OCI-M2 (cell line): ENCODE results near the gene RBM4.
A peak's percentile ranks its signal among the peaks of the same experiment; 100 is the strongest.
"Not testable (repeated sequence)": the region's sequence is repeated elsewhere in the genome, so short reads cannot be mapped to it uniquely, and the experiment has no call there.

Experiments
- DNase-seq: peaks from one replicate; lab custom pipeline; 2025; ENCODE audit not compliant: unreplicated experiment; lab: John Stamatoyannopoulos, UW

Gene RBM4

DNA sequence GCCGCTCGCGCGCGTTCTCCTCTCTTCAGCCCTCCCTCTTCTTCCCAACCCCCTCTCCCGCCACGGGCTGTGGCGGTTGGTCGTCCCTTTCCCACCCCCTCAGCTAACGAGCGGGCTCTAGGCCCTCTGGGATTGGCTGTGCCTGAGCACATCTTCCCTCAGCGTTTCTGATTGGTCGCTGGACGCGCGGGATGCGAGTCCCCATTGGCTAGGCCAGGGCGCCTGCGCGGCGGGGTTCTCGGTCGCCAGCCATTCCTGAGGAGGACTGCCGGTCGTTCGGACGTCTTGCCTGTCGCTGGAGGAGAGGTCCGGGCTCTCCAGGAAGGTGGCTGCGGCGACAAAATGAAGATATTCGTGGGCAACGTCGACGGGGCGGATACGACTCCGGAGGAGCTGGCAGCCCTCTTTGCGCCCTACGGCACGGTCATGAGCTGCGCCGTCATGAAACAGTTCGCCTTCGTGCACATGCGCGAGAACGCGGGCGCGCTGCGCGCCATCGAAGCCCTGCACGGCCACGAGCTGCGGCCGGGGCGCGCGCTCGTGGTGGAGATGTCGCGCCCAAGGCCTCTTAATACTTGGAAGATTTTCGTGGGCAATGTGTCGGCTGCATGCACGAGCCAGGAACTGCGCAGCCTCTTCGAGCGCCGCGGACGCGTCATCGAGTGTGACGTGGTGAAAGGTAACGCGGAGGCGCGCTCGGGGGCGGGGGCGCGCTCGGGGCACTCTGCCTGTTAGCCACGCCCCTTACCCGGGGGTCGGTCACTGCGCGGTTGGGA, 21.9 kb upstream of the RBM4 start, which contains the start of gene RBM14:
RBM14 (plus strand) TSS at position 252 of the 776 bp plus-strand sequence; CDS start at position 343, 91 bp downstream.
- peak; percentile 60 for DNase-seq

DNA sequence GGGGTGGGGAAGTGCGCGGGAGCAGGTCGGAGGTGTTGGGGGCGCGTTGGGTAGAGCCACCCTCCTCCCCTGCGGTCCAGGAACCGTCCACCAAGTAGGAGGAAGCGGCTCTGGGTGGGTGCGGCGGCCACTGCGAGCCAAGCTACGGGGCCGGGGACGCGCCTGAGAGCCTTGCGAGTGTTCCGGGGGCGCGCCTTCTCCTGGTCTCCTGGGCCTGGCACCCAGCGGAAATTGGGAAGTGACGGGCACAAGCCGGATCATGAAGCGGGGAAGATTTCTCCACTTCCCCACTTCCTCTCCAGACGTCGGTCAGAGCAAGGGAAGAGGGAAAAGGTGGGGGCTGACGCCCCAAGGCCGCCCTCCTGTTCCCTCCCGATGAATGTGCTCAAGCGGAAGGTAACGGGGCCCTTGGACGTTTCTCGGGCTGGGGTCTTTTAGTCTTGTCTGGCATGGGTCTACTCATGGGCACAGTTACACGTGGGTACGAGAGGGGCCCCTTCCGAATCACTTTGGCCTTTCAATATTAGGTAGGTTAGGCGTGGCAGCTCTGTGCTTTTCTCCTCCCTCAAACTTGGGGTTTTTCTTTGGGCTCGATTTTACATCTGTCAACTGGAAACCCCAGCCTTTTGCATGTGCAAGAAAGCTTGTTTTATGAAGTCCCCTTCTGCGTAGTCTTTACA, 21.2 kb upstream of the RBM4 start:
- no peak for DNase-seq

DNA sequence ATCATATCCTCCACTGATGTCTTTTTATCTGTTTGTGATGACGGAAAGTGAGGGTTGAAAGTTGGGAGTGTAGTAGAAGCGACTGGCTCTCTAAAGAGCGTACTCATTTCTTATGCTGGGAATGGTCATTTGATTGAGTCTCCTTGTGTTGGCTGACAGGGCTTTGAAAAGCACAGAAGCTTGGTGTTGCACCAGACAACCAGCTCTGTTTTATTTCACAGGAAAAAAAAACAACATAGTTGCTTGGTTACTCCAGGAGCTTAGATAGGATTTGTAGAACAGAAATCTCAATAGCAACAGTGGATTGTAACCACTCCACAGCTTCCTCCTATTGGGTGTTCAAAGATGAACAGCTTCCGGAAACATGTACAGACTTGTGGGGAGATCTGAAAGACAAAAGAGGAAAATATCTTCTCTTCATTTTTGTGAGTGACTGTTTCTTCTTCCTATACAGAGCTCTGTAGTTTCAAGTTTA, 19.4 kb upstream of the RBM4 start:
- DNase-seq, result no peak

DNA sequence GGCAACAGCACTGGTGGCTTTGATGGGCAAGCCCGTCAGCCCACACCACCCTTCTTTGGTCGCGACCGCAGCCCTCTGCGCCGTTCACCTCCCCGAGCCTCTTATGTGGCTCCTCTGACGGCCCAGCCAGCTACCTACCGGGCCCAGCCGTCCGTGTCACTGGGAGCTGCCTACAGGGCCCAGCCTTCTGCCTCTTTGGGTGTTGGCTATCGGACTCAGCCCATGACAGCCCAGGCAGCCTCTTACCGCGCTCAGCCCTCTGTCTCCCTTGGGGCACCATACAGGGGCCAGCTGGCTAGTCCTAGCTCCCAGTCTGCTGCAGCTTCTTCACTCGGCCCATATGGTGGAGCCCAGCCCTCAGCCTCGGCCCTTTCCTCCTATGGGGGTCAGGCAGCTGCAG, 14.1 kb upstream of the RBM4 start:
- DNase-seq, result no peak

DNA sequence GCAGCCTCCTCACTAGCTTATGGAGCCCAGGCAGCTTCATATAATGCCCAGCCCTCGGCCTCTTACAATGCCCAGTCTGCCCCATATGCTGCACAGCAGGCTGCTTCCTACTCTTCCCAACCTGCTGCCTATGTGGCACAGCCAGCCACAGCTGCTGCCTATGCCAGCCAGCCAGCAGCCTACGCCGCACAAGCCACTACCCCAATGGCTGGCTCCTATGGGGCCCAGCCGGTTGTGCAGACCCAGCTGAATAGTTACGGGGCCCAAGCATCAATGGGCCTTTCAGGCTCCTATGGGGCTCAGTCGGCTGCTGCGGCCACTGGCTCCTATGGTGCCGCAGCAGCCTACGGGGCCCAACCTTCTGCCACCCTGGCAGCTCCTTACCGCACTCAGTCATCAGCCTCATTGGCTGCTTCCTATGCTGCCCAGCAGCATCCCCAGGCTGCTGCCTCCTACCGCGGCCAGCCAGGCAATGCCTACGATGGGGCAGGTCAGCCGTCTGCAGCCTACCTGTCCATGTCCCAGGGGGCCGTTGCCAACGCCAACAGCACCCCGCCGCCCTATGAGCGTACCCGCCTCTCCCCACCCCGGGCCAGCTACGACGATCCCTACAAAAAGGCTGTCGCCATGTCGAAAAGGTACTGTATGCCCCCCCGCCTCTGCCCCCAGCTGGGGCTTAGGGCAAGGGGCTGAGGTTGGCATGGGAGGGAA, 13.3 kb upstream of the RBM4 start:
- no peak for DNase-seq

DNA sequence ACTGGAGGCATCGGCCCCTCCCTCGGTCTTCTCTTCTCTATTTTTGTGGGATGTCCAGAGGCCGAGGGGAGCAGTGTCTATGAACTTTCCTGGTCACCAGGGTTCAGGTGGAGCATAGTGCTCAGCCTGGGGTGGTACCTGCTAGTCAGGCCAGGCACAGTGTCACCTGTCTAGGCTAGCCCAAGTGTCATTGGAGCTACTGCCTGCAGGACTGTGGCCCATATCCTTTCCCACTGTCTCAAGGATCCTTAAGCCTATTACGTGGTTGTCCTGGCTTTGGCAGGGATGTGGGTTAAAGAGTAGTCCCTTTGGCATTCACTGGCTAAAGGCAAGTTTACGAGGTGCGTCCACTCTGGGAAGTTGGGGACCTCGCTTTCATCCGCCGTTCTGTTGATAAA, 12.8 kb upstream of the RBM4 start:
- no peak for DNase-seq

DNA sequence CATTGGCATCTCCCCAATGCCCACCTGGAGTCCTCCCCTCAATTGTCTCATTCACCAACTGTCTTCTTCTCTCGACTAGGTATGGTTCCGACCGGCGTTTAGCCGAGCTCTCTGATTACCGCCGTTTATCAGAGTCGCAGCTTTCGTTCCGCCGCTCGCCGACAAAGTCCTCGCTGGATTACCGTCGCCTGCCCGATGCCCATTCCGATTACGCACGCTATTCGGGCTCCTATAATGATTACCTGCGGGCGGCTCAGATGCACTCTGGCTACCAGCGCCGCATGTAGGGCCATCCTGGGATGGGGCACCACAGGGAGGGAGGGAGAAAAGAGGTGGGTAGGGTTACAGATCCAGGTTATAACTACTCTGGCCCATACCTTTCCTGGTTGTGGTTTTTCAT, 12.1 kb upstream of the RBM4 start:
- no peak for DNase-seq

DNA sequence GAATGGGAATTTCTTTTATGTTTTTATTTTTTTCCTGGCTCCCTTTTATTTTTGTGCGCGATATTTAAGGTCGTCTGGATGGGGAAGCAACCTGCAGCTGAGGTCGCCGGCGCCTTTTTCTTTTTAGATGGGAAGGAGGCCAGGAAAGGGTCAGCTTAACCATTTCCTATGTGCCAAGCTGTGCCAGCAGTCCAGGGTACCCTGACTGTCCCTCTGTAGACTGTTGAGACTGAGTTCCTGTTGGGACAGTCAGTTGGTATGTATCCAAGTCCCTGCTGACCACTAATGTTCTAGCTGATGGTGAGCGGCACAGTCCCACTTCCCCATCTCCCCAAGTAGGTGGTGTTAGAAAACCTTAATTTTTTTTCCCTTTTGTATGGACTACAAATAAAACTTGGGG, 11.6 kb upstream of the RBM4 start:
- no peak for DNase-seq

DNA sequence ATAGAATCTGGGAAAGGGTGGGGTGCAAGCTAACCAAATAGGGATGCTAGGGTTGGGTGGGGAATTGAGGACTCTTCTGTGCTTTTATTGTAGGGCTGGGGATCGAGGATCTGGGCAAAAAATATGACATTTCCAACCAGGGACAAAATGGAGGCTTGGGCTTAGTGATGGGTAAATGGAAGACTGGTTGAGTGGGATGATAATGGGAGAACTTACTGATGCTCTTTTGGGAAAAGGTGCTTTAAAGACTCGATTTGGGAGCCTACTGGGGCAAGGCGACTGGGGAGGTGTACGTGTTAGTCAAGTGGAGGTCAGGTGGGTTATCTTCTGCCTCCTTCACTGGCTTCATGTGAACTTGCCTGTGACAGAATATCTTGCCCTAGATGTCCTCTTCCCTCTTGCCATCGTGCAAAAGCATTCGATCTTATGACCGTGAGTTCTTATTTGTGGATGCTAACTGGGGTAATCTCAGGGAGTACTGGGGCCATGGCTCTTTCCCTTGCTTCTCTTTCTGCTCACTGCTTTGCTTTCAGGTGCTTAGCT, 10.4 kb upstream of the RBM4 start:
- no peak for DNase-seq

DNA sequence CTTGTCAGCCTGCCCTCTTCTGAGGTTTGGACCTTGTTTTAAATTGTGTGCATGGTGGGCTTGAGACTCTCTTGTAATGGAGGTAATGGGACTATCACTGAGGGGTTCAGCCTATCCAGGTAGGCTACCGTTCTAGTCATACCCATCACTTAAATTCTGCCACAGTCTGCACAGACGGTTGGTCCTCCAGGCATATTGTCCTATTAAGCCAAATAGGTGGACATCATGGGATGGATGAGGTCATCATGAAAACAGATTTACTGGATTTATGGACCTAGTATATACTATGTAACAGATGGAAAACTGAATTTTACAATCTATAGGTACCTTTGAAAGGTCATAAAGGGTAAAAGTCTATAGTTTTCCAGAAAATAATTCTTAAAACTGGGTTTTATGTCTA, 9.1 kb upstream of the RBM4 start:
- no peak for DNase-seq

DNA sequence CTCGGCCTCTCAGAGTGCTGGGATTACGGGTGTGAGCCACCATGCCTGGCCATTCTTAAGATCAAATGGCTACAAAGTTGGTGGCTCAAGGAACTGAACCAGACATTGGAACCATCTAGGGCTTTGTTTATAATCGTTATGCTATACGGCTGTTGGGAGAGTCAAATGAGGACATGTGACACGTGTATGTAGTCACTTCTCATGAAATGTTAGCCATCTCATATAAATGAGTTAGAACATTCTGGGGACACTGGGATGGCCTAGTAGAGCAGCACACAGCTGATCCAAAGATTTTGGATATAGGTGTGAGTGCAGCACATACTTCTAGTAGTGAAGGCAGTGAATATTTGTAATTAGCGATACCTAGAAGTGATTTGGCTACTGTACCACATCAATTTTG, 6.6 kb upstream of the RBM4 start:
- no peak for DNase-seq

DNA sequence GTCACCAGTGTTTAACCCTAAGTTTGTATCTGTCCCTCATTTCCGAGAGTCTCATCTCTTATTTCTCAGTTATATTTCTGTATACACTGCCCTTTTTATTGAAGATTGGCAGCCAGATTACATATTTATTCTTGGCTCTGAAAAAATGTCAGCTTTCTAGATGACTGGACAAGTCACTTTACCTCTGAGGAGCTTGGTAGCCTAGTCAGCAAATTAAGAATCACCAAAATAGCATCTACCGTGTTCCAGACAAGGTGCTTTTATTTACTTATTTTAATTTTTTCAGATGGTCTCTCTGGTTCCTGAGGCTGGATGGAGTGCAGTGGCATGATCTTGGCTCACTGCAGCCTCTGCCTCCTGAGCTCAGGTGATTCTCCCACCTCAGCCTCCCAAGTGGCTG, 5.6 kb upstream of the RBM4 start:
- no peak for DNase-seq

DNA sequence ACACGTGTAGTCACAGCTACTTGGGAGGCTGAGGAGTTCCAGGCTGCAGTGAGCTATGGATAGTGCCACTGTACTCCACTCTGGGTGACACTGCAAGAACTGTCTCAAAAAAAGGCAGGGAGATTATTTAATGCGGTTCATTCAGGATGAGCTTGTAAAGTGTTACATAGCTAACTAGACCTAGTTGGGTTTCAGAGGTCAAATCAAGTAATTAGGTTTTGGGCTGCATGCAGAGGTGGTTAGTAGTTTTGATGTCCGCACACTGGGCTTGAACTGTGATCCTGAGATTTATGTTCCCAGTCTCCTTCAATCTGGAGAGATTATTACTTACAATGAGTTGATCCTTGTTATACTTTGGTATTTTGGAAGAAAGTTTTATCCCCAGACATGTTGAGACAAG, 2.1 kb upstream of the RBM4 start:
- no peak for DNase-seq

DNA sequence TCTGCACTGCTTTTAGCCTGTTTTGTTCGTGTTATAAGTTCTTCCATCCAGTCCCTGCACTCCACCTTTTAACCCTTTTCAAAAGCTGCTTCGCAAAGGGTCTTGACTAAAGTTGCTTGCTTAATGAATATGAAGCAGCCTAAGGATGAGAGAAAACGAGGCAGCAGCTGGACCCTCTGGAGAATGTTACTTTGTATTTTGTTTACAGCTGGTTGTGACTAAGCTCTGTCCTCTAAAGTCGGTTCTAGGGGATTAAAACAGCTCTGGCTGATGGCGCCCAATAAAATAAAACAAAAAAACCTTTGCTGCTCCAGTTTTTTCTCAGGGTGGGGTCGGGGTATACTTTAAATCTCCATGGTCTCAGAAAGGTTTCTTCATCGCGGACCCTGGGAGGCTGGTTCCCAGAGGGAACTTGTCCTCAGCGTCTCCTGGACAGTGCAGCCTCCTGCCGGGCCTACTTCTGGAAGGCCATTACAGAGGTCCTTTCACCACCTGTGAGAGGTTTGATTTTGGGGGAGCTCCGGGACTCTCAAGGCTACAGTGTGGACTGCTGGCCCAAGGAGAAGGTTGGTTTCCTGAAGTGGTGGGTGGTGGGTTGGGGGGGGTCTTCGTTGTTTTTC, 836 bp upstream of the RBM4 start:
- DNase-seq, result no peak

DNA sequence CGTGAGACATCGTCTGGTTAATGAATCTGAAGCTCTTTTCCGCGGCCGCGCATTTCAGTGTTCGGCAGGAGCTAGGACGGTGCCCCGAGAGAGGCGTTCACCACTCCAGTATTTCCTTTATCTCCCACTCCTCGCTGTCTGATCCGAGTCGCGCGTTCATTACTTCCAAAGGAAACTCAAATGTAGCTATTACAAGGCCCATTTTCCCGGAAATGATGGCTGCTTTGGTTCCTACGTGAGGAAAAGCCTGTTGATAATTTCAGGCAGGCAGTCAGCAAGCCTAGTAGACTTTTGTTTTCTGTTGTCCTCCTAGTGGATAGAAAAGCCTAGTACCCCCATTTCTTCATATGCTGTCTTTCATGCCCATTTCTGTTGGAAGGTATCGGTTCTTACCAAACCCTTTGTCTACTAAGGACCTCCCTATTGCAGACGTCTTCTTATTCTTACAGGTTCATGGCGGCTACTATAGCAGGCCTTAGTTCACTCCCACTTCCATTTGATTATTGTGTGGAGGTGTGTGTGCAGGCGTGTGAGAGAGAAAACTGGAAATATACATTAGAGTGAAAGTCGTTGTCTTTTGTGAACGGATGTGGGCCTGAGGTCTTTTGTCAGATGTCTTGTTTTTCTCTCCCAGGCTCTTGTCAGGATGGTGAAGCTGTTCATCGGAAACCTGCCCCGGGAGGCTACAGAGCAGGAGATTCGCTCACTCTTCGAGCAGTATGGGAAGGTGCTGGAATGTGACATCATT, 737 bp downstream of the RBM4 start:
- no peak for DNase-seq

DNA sequence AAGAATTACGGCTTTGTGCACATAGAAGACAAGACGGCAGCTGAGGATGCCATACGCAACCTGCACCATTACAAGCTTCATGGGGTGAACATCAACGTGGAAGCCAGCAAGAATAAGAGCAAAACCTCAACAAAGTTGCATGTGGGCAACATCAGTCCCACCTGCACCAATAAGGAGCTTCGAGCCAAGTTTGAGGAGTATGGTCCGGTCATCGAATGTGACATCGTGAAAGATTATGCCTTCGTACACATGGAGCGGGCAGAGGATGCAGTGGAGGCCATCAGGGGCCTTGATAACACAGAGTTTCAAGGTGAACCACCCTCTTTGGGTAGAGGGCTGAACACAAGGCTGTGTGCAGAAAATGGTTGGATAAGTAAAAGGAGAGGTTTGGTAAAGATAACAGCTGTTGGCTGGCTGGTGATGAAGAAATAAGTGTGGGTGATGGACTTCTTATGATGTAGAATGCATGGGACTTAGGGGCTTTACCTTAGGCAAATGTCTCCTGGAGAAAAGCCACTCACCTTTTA, 1.4 kb downstream of the RBM4 start:
- DNase-seq, result not testable (repeated sequence)

DNA sequence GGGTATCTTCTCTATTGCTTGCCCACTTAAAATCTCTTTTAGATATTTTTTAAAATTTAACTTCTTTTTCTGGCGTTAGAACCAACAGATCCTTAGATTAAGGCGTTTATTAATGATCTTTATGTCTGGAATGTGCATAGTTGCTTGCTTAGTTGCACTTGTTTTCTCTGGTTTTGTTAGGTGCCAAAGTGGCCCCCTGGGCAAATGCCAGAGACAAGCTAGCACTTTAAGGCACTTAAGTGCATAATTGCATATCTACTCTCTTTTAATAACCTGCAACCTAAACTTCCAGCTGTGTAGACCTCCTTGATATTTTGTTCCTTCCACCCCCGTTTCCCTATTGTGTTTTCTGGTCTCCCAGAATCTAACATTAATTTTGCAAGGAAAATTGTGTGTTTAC, 3.3 kb downstream of the RBM4 start:
- DNase-seq, result no peak

DNA sequence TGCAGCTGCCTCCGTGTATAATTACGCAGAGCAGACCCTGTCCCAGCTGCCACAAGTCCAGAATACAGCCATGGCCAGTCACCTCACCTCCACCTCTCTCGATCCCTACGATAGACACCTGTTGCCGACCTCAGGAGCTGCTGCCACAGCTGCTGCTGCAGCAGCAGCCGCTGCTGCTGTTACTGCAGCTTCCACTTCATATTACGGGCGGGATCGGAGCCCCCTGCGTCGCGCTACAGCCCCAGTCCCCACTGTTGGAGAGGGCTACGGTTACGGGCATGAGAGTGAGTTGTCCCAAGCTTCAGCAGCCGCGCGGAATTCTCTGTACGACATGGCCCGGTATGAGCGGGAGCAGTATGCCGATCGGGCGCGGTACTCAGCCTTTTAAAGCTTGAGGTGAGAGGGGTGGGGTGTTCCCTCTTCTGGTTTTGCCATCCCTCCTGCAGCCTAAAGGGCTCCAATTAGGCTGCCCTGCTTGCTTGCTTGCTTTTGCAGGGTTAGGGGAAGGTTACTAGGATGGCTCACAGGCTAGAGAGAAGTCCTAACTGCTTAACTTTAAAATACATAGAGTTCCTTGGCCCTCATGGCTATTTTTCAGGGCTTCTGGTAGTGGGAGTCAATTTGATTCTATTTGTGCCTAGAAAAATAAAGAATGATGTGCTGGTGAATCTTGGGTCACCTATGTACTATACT, 5.4 kb downstream of the RBM4 start:
- DNase-seq, result no peak

DNA sequence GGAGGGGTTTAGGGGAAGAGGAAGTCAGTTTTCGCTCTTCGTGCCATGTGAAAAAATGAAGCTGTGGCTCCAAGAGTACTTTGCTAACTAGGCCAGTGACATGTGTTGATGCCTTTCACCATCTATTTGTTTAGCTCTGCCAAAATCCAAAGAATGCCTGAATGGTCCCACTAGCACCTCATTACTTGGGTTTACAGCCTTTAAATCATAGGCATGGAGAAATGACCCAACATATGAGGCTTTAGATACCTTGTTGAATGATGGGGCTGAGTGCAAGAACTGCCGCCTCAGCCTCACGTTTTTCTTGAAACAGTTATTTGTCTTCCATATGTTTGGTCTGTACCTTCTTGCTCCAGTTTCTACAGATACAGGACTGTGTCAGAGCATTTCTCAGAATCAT, 8.3 kb downstream of the RBM4 start:
- no peak for DNase-seq

DNA sequence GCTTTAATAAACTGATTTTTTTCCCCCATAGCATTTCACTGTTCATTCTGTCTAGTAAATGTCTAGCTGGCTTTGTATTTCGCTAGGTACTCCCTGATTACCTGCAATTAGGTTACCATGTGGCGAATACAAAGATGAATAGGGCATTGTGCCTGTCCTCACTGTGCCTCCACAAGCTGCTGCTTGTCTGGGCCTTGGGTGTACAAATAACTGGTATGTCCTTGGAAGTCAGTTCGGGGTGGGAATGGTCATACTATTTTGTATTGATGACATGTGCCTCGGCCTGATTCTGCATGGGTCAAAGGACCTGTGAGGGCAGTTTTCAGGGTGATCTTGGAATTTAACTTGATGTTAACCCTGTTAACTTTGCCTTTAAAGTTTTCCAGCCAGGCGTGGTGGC, 11.4 kb downstream of the RBM4 start:
- no peak for DNase-seq
